GM23338 (cell line): Measurements from ENCODE around the gene KRT81. TPM values are rescaled to one million over a fixed set of nuclear protein-coding genes. Genes with fewer than 3 reads are reported as not detected.

Experiments
- ATAC-seq: fragments of 200-7000 bp; cut with Tn5 transposase; 3 replicates; pipeline ENCODE4 v1.9.1; 2020
- DNase-seq: peaks from one replicate; pipeline ENCODE4 v3.0.0-alpha.2; 2015; ENCODE audit warnings: low spot score
- H2AFZ ChIP-seq: fragments of 200-600 bp; sonication (generic); 2 replicates; pipeline ENCODE4 v1.8.0; 2016; ENCODE audit warnings: antibody characterized with exemption, mild to moderate bottlenecking, moderate library complexity
- H3F3A ChIP-seq: fragments of 200-600 bp; sonication (generic); replicated peaks from 2 replicates; pipeline ENCODE4 v1.8.0; 2017; ENCODE audit warnings: antibody characterized with exemption, mixed run types, low read depth
- H3K27ac ChIP-seq: fragments of 200-600 bp; sonication (generic); 2 replicates; pipeline ENCODE4 v1.6.1; 2016; ENCODE audit warnings: low read depth
- H3K27me3 ChIP-seq: fragments of 200-600 bp; sonication (generic); 2 replicates; pipeline ENCODE4 v1.8.0; 2016; ENCODE audit warnings: mild to moderate bottlenecking, mixed run types, moderate library complexity; ENCODE audit not compliant: insufficient read depth
- H3K36me3 ChIP-seq: fragments of 200-600 bp; sonication (generic); 2 replicates; pipeline ENCODE4 v1.8.0; 2016; ENCODE audit warnings: mild to moderate bottlenecking; ENCODE audit not compliant: insufficient read depth
- H3K4me1 ChIP-seq: fragments of 200-600 bp; sonication (generic); 2 replicates; pipeline ENCODE4 v1.8.0; 2016; ENCODE audit warnings: mild to moderate bottlenecking, moderate library complexity; ENCODE audit not compliant: insufficient read depth
- H3K4me2 ChIP-seq: fragments of 200-600 bp; sonication (generic); 2 replicates; pipeline ENCODE4 v1.7.1; 2017; ENCODE audit warnings: mixed run types
- H3K4me3 ChIP-seq: fragments of 200-600 bp; sonication (generic); 2 replicates; pipeline ENCODE4 v1.6.1; 2016; ENCODE audit warnings: mixed run types
- H3K79me2 ChIP-seq: fragments of 200-600 bp; sonication (generic); replicated peaks from 2 replicates; pipeline ENCODE4 v1.8.0; 2017; ENCODE audit warnings: mild to moderate bottlenecking; ENCODE audit not compliant: insufficient read depth
- H3K9me2 ChIP-seq: fragments of 200-600 bp; sonication (generic); 2 replicates; pipeline ENCODE4 v1.8.0; 2017; ENCODE audit not compliant: insufficient read depth
- H4K20me1 ChIP-seq: fragments of 200-600 bp; sonication (generic); replicated peaks from 2 replicates; pipeline ENCODE4 v1.8.0; 2017; ENCODE audit warnings: mild to moderate bottlenecking; ENCODE audit not compliant: insufficient read depth
- H3K27ac Mint-ChIP-seq: 2 replicates; pipeline ENCODE4 v1.8.0; 2020; ENCODE audit warnings: inconsistent platforms, mild to moderate bottlenecking, moderate library complexity, mixed read lengths
- H3K27me3 Mint-ChIP-seq: 3 replicates; pipeline ENCODE4 v1.8.0; 2022; ENCODE audit warnings: low read depth, mild to moderate bottlenecking, moderate library complexity, mixed read lengths, inconsistent platforms; ENCODE audit not compliant: insufficient read depth, poor library complexity
- H3K36me3 Mint-ChIP-seq: 3 replicates; pipeline ENCODE4 v1.8.0; 2021; ENCODE audit warnings: low read depth, mild to moderate bottlenecking, inconsistent platforms, moderate library complexity, mixed read lengths
- H3K4me1 Mint-ChIP-seq: 3 replicates; pipeline ENCODE4 v1.8.0; 2020; ENCODE audit warnings: mild to moderate bottlenecking, inconsistent platforms, mixed read lengths
- H3K4me3 Mint-ChIP-seq: 3 replicates; pipeline ENCODE4 v1.8.0; 2021; ENCODE audit warnings: moderate library complexity, mild to moderate bottlenecking, inconsistent platforms, mixed read lengths
- H3K9me3 Mint-ChIP-seq: 3 replicates; pipeline ENCODE4 v1.8.0; 2020; ENCODE audit warnings: moderate library complexity, mild to moderate bottlenecking, inconsistent platforms, mixed read lengths
- CTCF ChIP-seq, 2 experiments: fragments of 200-600 bp in 1 of 2; sonication (generic) in 1 of 2; conservative IDR thresholded peaks; 2 replicates each; pipeline versions ENCODE4 v1.5.1 to v1.6.1; 2016 to 2017; ENCODE audit warnings: antibody characterized with exemption in 2 of 2, low read depth in 2 of 2, mild to moderate bottlenecking in 2 of 2, moderate library complexity in 1 of 2
- ETS1 ChIP-seq: IDR thresholded peaks from 2 replicates; pipeline ENCODE4 v1.6.1; 2016; ENCODE audit warnings: antibody characterized with exemption
- EZH2 ChIP-seq: fragments of 200-600 bp; sonication (generic); IDR thresholded peaks from one replicate; pipeline ENCODE4 v1.8.0; 2017; ENCODE audit warnings: antibody characterized with exemption, mild to moderate bottlenecking, low read depth; ENCODE audit not compliant: unreplicated experiment
- NANOG ChIP-seq: IDR thresholded peaks from 2 replicates; pipeline ENCODE4 v1.6.1; 2016; ENCODE audit warnings: antibody characterized with exemption, borderline replicate concordance
- POLR2AphosphoS5 ChIP-seq: IDR thresholded peaks from 2 replicates; pipeline ENCODE4 v1.6.1; 2016; ENCODE audit warnings: antibody characterized with exemption, low read depth
- STAT1 ChIP-seq: IDR thresholded peaks from one replicate; pipeline ENCODE4 v1.6.1; 2016; ENCODE audit warnings: antibody characterized with exemption; ENCODE audit not compliant: unreplicated experiment
- ZNF331 ChIP-seq: fragments of 250-450 bp; sonication (Bioruptor Pico); IDR thresholded peaks from 2 replicates; pipeline ENCODE4 v1.5.0; 2020; ENCODE audit warnings: low read depth, mild to moderate bottlenecking, moderate library complexity
- ZNF462 ChIP-seq: fragments of 250-450 bp; sonication (Bioruptor Pico); IDR thresholded peaks from 2 replicates; pipeline ENCODE4 v1.5.0; 2020; ENCODE audit warnings: mild to moderate bottlenecking, moderate library complexity
- polyA plus RNA-seq: library from polyadenylated mRNA; unstranded; fragments of >200 nt; fragmentation: Nextera tagmentation; extraction: Ambion mirVana; gene quantifications from 2 replicates; pipeline ENCODE4 v1.2.1, GENCODE V29; 2016
- total RNA-seq: library from RNA; depleted of rRNA; stranded (reverse); fragments of >200 nt; shearing (Covaris generic); gene quantifications from 2 replicates; pipeline ENCODE4 v1.2.3, GENCODE V29; 2014

Gene KRT81
- total and polyA plus RNA-seq, 2 experiments from 2014 or later, result not detected

- DNase-seq, result no peak
- Histone ChIP-seq H2AFZ (no peak overlapping the region), H3K4me2 (no peak overlapping the region)
These were observed 11.7 kb downstream of the KRT81 start for GRCh38 chr12:52279422-52280318.

GRCh38 chr12:52278575-52279421 is 12.5 kb downstream of the KRT81 start:
- H3F3A ChIP-seq, result no peaks in the 10 kb centered on the region
- TF ChIP-seq ETS1 (no peak), EZH2 (no peak), ZNF462 (CRISPR knock-in tag) (no peak), ZNF331 (no peak), NANOG (no peak), CTCF (conservative IDR thresholded peaks at IDR 0.05; ENCODE audit: low read depth in 2 of 2) (peak; percentile 71 to 90), STAT1 (no peak), POLR2AphosphoS5 (no peak)
- peak; percentile 99 for ATAC-seq
- no peaks in the 10 kb centered on the region for H4K20me1 ChIP-seq
- no peak overlapping the region for H3K27ac ChIP-seq
- Mint-ChIP-seq H3K27me3 (peaks cover 11% of the 10 kb centered on the region), H3K4me3 (peak overlapping the region; percentile 69), H3K9me3 (no peaks in the 10 kb centered on the region), H3K27ac (no peak overlapping the region), H3K4me1 (no peaks in the 10 kb centered on the region), H3K36me3 (no peaks in the 10 kb centered on the region)
- no peaks in the 10 kb centered on the region; the same call in 1 of the 2 replicates for H3K4me1 ChIP-seq
- no peaks in the 10 kb centered on the region for H3K79me2 ChIP-seq
- H3K4me3 ChIP-seq, result peak overlapping the region; percentile 60
- DNase-seq, result peak; percentile 72
- H3K9me2 ChIP-seq, result 0 out of 2 replicates have a peak, but pooled peaks cover 3% of the 10 kb centered on the region
- H3K27me3 ChIP-seq, result peaks cover 11% of the 10 kb centered on the region
- no peaks in the 10 kb centered on the region for H3K36me3 ChIP-seq
- H3K4me2 ChIP-seq, result peak overlapping the region; percentile 93
- peak overlapping the region; percentile 100 for H2AFZ ChIP-seq

More at GRCh38 chr12:52279422-52280318, 11.7 kb downstream of the KRT81 start:
- Histone ChIP-seq H3K27ac (no peak overlapping the region), H3K36me3 (no peaks in the 10 kb centered on the region), H3F3A (no peaks in the 10 kb centered on the region), H4K20me1 (no peaks in the 10 kb centered on the region), H3K27me3 (peaks cover 11% of the 10 kb centered on the region), H3K9me2 (0 out of 2 replicates have a peak, but pooled peaks cover 3% of the 10 kb centered on the region), H3K79me2 (no peaks in the 10 kb centered on the region), H3K4me3 (no peak overlapping the region), H3K4me1 (no peaks in the 10 kb centered on the region; the same call in 1 of the 2 replicates)
- Mint-ChIP-seq H3K4me1 (no peaks in the 10 kb centered on the region), H3K36me3 (no peaks in the 10 kb centered on the region), H3K9me3 (no peaks in the 10 kb centered on the region), H3K27me3 (peaks cover 11% of the 10 kb centered on the region), H3K27ac (no peak overlapping the region), H3K4me3 (0 out of 3 replicates have a peak overlapping the region, but pooled peaks have one; percentile 6)
- no peak for TF ChIP-seq POLR2AphosphoS5
- no peak for ATAC-seq
